Erythroblast (primary cell): ENCODE results near the gene DMD.

Experiments used
- GATA1 ChIP-seq: IDR thresholded peaks from 2 replicates; pipeline ENCODE4 v1.6.1; 2011; ENCODE audit warnings: low read depth, mild to moderate bottlenecking, control low read depth, low read length, moderate library complexity
- POLR2A ChIP-seq: IDR thresholded peaks from 2 replicates; pipeline ENCODE4 v1.6.1; 2011; ENCODE audit warnings: mild to moderate bottlenecking, low read length

DNA sequence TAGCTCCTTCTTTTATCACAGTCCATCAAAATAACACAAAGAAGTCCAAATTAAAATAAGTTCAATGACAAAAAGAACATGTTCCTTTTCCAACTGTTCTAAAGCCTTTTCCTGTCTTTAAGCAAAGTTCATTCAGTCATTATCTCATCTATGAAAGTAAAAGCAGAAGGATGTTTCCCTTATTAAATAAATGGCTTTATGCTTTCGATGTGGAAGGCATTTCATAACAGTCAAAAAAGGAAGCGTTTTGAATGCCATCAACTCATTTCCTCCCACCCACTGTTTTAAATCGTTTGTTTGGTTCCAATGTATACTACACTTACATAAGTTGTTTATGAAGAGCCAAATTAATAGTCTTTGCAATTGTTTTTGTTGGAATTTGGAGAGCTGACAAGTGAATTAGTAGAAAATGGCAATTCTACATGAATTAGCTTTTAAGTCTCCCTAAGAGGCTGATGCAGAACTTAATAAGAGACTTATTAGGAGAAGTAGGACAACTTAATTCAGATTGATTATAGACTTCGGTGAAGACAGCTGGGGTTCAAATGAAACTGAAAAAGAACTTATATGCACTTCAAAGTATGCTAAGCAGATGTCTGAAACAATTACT is 1746.9 kb downstream of the DMD start:
- TF ChIP-seq POLR2A (no peak), GATA1 (no peak)
